Amygdala (tissue), 56 donors: ENCODE data around the gene XRCC4.
A peak's percentile ranks its signal among the peaks of the same experiment; 100 is the strongest.
"Not testable (repeated sequence)": the region's sequence is repeated elsewhere in the genome, so short reads cannot be mapped to it uniquely, and the experiment has no call there.

ENCODE experiments used
- DNase-seq, 56 donors: peaks; one replicate each; lab custom pipeline; 2025; lab: John Stamatoyannopoulos, UW

The XRCC4 gene

GRCh38 chr5:83251849-83252248 is 174.5 kb downstream of the XRCC4 start:
- DNase-seq: no peak

DNA sequence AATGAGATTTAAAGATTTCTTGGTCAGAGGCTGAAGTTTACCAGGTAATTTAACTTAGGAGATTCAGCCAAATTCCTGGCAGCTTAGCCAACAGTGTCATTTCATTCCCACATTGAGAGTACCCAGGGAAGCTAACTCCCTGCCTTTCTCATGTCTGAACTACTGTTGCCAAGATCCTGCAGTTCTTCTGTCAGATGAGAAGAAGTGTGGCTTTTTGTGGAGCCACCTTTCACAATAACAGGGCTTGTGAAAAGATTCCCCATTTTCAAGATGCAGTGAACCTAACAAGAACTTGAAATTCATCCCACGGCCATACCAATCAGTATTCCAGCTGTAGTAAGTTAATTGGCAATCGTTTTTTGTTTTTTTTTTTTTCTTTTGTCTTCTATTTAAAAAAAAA is 176.4 kb downstream of the XRCC4 start:
- peak in 5 of 56 donors; percentile 1 to 8 (median 5) for DNase-seq

- DNase-seq: no peak
These were observed 177.9 kb downstream of the XRCC4 start for GRCh38 chr5:83255268-83255667.

DNA sequence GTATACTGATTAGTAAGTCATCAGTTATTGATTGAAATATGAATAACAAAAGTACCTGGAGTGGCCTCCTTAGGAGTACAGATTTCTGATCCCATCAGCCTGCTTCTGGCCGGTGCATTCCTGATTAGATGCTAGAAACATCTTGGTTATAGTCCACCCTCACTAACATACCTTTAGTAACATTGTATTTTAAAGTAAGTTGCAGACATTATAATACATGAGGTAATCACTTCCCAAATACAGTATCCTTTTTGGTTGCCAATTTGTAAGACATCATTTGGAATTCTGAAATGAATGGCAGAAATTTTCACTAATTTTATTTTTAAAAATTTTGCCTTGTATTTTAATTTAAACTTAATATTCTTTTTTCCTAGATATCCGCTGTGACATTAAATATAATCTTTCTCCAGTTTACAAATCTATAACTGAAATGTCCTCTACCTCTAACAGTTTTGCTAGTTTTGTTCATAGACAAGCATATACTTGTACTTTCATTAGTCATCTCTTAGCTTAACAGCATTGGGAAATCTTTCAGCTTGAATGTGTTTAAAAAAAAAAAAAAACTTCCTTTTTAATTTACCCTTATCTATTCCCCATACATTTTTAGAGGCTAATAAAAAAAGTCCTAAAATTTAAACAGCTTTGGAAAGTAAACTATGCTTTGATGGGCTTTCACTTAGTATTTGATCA is 178.9 kb downstream of the XRCC4 start:
- no peak for DNase-seq

DNA sequence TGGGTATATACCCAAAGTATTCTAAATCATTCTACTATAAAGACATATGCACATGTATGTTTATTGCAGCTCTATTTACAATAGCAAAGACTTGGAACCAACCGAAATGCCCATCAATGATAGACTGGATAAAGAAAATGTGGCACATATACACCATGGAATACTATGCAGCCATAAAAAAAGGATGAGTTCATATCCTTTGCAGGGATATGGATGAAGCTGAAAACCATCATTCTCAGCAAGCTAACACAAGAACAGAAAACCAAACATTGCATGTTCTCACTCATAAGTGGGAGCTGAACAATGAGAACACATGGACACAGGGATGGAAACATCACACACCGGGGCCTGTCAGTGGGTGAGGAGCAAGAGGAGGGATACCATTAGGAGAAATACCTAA is 180.3 kb downstream of the XRCC4 start:
- not testable (repeated sequence) for DNase-seq

DNA sequence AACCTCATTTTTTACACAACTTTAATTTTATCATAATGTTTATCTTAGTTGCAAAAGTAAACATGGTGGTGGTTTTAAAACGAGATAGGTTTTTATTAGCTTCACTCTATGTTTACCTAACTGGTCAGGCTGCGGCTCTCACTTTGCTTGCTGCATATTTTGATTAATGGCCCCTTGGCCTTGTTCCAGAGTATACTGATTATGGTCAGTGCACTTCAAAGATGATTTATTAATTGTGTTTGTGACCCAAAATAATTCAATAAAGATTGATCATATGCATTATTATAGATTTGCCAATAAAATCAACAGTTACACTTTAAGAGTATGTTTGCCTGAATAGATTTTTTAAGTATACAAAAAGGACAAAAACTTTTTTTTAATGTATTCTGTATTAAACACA is 188.0 kb downstream of the XRCC4 start:
- DNase-seq: no peak

GRCh38 chr5:83270311-83270710 is 193.0 kb downstream of the XRCC4 start:
- DNase-seq: no peak

GRCh38 chr5:83277154-83277553 is 199.8 kb downstream of the XRCC4 start:
- DNase-seq: no peak

DNA sequence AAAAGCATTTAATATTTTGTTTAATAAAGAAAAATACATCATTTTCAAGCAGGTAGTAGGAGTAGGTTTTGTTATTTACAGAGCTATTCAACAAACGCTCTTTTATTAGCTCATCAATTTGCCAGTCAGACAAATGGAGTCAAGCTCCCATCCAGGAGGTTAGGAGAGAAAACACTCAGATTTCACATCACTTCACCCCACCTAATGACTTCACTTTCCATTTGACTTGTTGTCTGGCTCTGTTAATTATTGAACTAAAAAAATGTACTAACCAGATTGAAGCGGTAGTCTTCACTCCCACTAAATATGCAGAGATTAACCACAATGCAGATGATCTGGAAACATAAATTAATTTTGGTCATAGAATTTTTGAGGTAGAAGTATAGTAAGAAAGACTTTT is 200.6 kb downstream of the XRCC4 start:
- no peak for DNase-seq

DNA sequence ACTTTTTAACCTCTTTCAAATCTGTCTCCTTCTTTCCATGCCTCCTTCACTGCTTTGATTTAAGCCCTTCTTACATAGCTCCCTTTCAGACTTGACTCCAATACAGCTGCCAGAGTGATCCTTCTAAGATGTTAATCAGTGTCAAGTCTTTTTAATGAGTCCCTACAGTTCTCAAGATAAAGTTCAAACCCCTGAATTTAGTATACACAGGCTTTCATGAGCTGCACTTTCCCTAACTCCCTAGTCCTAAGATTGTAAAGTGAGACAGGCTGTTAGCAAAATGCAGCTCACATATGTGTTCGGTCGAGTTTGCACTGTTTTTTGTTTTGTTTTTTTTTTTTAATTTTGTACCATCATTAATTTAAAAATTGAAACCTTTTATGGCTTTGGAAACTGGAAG is 203.8 kb downstream of the XRCC4 start:
- no peak for DNase-seq

- DNase-seq: no peak
These were observed 204.3 kb downstream of the XRCC4 start for GRCh38 chr5:83281658-83282057.

DNA sequence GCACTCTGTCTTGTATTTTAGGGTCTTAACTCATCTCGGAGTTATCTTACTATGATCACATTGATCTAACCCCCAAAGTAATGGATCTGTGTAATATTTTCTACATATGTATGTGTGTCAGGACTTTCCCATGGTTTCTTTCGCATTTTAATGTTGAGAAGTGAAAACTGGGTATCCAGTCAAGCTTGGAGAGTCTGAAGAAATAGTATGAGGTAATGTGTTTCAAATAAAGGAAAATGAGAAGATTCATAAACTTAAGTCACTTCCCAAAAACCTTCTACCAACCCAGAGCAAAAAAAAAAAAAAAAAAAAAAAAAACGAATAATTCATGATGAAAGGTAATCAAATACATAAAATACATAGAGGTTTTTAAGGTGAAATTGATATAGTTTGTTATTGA is 206.4 kb downstream of the XRCC4 start:
- no peak for DNase-seq

GRCh38 chr5:83285661-83286398 is 208.5 kb downstream of the XRCC4 start:
- no peak for DNase-seq

GRCh38 chr5:83294246-83294645 is 216.9 kb downstream of the XRCC4 start:
- DNase-seq: no peak

DNA sequence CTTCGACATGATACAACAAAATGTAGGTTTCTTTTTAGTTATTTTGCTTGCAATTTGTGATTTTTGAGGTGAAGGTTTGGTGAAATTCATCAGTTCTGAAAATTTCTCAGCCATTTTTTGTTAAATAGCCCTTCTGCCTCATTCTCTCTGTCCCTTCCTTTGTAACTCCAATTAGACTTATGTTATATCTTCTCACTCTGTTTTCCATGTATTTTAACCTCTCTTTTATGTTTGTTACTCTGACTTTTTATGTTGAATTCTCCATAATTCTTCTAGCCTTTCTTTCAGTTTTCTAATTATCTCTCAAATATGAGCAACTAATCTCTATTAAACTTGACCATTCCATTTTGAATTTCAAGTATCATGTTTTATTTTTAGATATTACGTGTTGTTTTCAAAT is 222.0 kb downstream of the XRCC4 start:
- DNase-seq: no peak

- peak in 7 of 56 donors; percentile 0 to 35 (median 3) for DNase-seq
These were observed 229.4 kb downstream of the XRCC4 start for GRCh38 chr5:83306572-83307241.

- peak in 1 of 56 donors; percentile 2 for DNase-seq
These were observed 235.3 kb downstream of the XRCC4 start for GRCh38 chr5:83312663-83313062.

GRCh38 chr5:83313436-83313835 is 236.1 kb downstream of the XRCC4 start:
- DNase-seq: no peak

- DNase-seq: no peak
These were observed 244.2 kb downstream of the XRCC4 start for GRCh38 chr5:83321483-83322055.

DNA sequence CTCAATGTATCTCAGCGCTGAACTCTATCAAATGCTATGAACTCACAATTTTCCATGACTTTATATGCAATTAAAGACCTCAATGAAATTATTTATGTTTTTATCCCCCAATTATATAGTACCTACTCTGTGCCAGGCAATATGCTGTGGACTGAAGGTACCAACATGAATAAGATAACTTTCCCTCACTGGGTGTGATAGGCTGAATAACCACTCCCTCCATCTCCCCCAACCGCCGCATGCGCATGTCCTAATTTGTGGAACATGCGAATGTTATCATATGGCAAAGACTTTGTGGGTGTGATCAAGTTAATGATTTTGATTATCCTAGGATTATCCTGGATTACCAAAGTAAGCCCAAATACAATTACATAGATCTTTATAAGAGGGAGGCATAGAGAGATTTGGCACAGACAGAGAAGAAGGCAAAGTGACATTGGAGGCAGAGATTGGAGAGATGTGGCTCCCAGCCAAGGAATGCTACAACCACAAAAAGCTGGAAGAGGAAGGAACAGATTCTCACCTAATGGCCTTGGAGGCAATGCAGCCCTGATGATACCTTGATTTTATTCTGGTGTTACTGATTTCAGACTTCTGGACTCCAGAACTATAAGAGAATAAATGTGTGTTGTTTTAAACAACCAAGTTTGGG is 245.1 kb downstream of the XRCC4 start:
- no peak for DNase-seq
